WTC11 (cell line): ENCODE results near the gene MNX1. TPM values are rescaled to one million over a fixed set of nuclear protein-coding genes. Genes with fewer than 3 reads are reported as not detected.

ENCODE experiments used
- ATAC-seq: fragments of 200-7000 bp; cut with Tn5 transposase; 2 replicates; pipeline ENCODE4 v1.10.0; 2021; ENCODE audit warnings: mild to moderate bottlenecking, moderate library complexity
- CTCF ChIA-PET: fragments of 300-600 bp; sonication (Branson Sonifier 250); formaldehyde crosslinking; loops from one replicate; lab custom pipeline; 2021; ENCODE audit warnings: antibody characterized with exemption; lab: Charles Lee
- POLR2A ChIA-PET: fragments of 350-600 bp; sonication (Branson Sonifier 250); formaldehyde crosslinking; loops from one replicate; lab custom pipeline; 2021; ENCODE audit warnings: antibody characterized with exemption; lab: Charles Lee
- DNase-seq: peaks from one replicate; pipeline ENCODE4 v3.0.0; 2021; ENCODE audit warnings: low spot score
- H3K27ac Mint-ChIP-seq: 2 replicates; pipeline ENCODE4 v1.8.0; 2021; ENCODE audit warnings: mixed read lengths
- H3K27me3 Mint-ChIP-seq: 2 replicates; pipeline ENCODE4 v1.8.0; 2021; ENCODE audit warnings: low read depth, mild to moderate bottlenecking, moderate library complexity, mixed read lengths
- H3K36me3 Mint-ChIP-seq: 2 replicates; pipeline ENCODE4 v1.8.0; 2021; ENCODE audit warnings: mixed read lengths
- H3K4me1 Mint-ChIP-seq: 2 replicates; pipeline ENCODE4 v1.8.0; 2022; ENCODE audit warnings: mixed read lengths
- H3K4me3 Mint-ChIP-seq: 2 replicates; pipeline ENCODE4 v1.8.0; 2021; ENCODE audit warnings: mild to moderate bottlenecking, moderate library complexity, mixed read lengths
- H3K9me3 Mint-ChIP-seq: 2 replicates; pipeline ENCODE4 v1.8.0; 2021; ENCODE audit warnings: mixed read lengths
- CBFB ChIP-seq: sonication (generic); formaldehyde crosslinking; IDR thresholded peaks from 2 replicates; pipeline ENCODE4 v1.8.1; 2022; ENCODE audit warnings: mild to moderate bottlenecking, low read depth, missing genetic modification reagents
- CREB1 ChIP-seq: sonication (generic); formaldehyde crosslinking; IDR thresholded peaks from 2 replicates; pipeline ENCODE4 v1.8.0; 2023; ENCODE audit warnings: mild to moderate bottlenecking, missing genetic modification reagents
- FOXJ3 ChIP-seq: sonication (generic); formaldehyde crosslinking; IDR thresholded peaks from 2 replicates; pipeline ENCODE4 v1.9.0; 2021; ENCODE audit warnings: missing genetic modification reagents, mild to moderate bottlenecking, borderline replicate concordance
- FOXK1 ChIP-seq: sonication (generic); formaldehyde crosslinking; IDR thresholded peaks from 2 replicates; pipeline ENCODE4 v1.8.0; 2022; ENCODE audit warnings: mild to moderate bottlenecking, moderate library complexity, missing genetic modification reagents
- GABPB1 ChIP-seq: sonication (generic); formaldehyde crosslinking; IDR thresholded peaks from 2 replicates; pipeline ENCODE4 v1.8.1; 2023; ENCODE audit warnings: mild to moderate bottlenecking, missing genetic modification reagents
- HMGA2 ChIP-seq: fragments of 250-450 bp; sonication (Bioruptor Pico); IDR thresholded peaks from 2 replicates; pipeline ENCODE4 v1.4.0; 2021; ENCODE audit warnings: mild to moderate bottlenecking, moderate library complexity
- JAZF1 ChIP-seq: fragments of 250-450 bp; sonication (Bioruptor Pico); IDR thresholded peaks from 2 replicates; pipeline ENCODE4 v1.9.0; 2021; ENCODE audit warnings: moderate library complexity, mild to moderate bottlenecking, inconsistent platforms
- PRRX2 ChIP-seq: fragments of 250-450 bp; sonication (Bioruptor Pico); IDR thresholded peaks from 2 replicates; pipeline ENCODE4 v1.8.0; 2021; ENCODE audit warnings: mild to moderate bottlenecking
- SMAD4 ChIP-seq: sonication (generic); formaldehyde crosslinking; IDR thresholded peaks from 2 replicates; pipeline ENCODE4 v1.8.0; 2022; ENCODE audit warnings: mild to moderate bottlenecking, missing genetic modification reagents
- SOX15 ChIP-seq: fragments of 250-450 bp; sonication (Bioruptor Pico); IDR thresholded peaks from 2 replicates; pipeline ENCODE4 v1.9.0; 2021; ENCODE audit warnings: mild to moderate bottlenecking
- TEAD4 ChIP-seq: sonication (generic); formaldehyde crosslinking; IDR thresholded peaks from 2 replicates; pipeline ENCODE4 v1.8.0; 2022; ENCODE audit warnings: mild to moderate bottlenecking, missing genetic modification reagents
- ZNF121 ChIP-seq: sonication (generic); formaldehyde crosslinking; IDR thresholded peaks from 2 replicates; pipeline ENCODE4 v1.8.0; 2023; ENCODE audit warnings: missing genetic modification reagents
- ZNF138 ChIP-seq: sonication (generic); formaldehyde crosslinking; conservative IDR thresholded peaks from 2 replicates; pipeline ENCODE4 v1.8.1; 2022; ENCODE audit warnings: mild to moderate bottlenecking, moderate library complexity, missing genetic modification reagents
- ZNF671 ChIP-seq: fragments of 250-450 bp; sonication (Bioruptor Pico); IDR thresholded peaks from 2 replicates; pipeline ENCODE4 v1.8.0; 2021; ENCODE audit warnings: mild to moderate bottlenecking
- total RNA-seq: library from RNA; stranded (reverse); gene quantifications from 3 replicates; pipeline ENCODE4 v1.2.3, GENCODE V29; 2021
- TF ChIP-seq, protein P1 (sequence below): fragments of 250-450 bp; sonication (Bioruptor Pico); IDR thresholded peaks from 2 replicates; pipeline ENCODE4 v1.9.0; 2021; ENCODE audit warnings: moderate library complexity, mild to moderate bottlenecking, inconsistent platforms, borderline replicate concordance
- TF ChIP-seq, protein P2 (sequence below): fragments of 200-600 bp; IDR thresholded peaks from 2 replicates; pipeline ENCODE4 v1.8.0; 2022; ENCODE audit warnings: antibody characterized with exemption
- TF ChIP-seq, protein P3 (sequence below): sonication (generic); formaldehyde crosslinking; IDR thresholded peaks from 2 replicates; pipeline ENCODE4 v1.8.0; 2022; ENCODE audit warnings: mild to moderate bottlenecking, missing genetic modification reagents
- TF ChIP-seq, protein P4 (sequence below): fragments of 250-450 bp; sonication (Bioruptor Pico); IDR thresholded peaks from 2 replicates; pipeline ENCODE4 v1.9.0; 2021; ENCODE audit warnings: mild to moderate bottlenecking, borderline replicate concordance

The MNX1 gene
- total RNA-seq, 1 experiment from 2014 or later, result 0.46 TPM

DNA sequence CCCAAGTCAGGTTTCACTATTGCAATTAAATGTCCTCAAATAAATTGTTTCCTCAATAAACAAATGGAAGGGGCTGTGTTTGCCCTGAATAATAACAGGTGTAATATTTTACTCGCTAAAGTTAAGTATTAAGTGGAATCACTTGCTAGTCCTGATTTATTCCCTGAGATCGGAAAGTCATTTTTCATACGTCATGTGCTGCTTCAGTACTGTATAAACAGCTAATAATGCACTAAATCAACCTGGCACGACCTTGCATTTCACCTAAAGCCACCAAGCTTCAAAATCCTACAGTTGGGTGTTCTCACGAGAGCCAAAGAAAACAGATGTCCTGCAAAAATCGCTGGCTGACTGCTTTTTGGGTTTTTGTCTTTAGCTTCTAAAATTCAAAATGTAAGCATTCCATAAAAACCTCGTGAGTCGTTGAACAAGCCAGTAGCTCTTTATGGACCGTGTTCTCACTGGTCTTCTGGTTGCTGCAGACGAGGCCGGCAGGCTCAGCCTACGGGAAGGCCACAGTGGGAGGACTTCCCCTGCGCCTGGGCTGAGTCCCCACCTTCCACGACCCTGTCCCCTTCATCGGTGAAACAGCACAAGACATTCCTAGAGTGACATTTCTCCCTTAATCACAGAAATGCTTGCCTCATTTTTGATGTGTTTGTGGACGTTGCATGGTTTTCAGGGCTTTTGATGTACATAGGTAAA is 17.9 kb upstream of the MNX1 start (continued):
- TF ChIP-seq, protein P1, sequence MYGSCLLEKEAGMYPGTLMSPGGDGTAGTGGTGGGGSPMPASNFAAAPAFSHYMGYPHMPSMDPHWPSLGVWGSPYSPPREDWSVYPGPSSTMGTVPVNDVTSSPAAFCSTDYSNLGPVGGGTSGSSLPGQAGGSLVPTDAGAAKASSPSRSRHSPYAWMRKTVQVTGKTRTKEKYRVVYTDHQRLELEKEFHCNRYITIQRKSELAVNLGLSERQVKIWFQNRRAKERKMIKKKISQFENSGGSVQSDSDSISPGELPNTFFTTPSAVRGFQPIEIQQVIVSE, result no peak

DNA sequence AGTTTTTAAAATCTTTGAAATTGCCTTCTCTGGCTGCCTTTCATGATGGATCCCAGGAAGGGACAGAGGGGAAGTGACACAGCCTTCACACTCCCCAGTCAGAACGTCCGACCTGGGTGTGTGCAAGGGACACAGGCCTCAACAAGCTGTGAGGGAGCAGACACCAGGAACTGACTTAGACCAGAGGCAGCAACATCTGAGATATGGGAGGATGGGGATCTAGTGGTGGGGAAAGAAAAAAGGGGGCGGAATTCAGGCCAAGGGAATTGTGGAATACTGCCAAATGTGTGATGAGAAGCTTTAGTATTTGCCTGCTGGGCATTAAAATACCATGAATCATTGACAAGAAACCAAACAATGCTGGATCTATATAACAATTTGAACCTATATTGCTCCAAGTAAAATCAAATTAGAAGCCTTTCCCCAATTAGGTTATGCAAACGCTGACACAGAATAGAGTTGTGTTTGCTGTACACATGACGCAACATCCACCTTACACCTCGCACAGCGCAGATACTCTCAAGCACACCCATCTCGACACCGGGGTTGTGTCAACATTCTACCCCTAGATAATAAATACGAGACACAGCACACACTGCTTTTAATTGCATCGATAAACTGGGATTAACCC is 17.2 kb upstream of the MNX1 start:
- POLR2A ChIA-PET, result no interaction called here
- ATAC-seq, result no peak
- H3K27me3 Mint-ChIP-seq, result peaks cover 70% of the 10 kb centered on the region

DNA sequence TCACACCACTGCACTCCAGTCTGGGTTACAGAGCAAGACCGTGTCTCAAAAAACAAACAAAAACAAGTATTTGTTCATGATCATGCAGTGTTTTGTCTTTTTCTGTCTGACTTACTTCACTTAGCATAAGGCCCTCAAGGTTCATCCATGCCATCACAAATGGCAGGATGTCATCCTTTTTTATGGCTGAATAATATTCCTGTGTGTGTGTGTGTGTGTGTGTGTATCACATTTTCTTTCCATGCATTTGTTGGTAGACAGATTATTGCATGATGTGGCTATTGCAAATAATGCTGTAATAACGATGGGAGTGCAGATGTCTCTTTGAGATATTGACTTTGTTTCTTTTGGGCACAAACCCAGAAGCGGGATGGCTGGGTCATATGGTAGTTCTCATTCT is 14.3 kb upstream of the MNX1 start:
- Mint-ChIP-seq H3K4me3 (no peak overlapping the region), H3K27me3 (peaks cover 92% of the 10 kb centered on the region), H3K9me3 (no peaks in the 10 kb centered on the region), H3K4me1 (peaks cover 14% of the 10 kb centered on the region), H3K36me3 (no peaks in the 10 kb centered on the region), H3K27ac (no peak overlapping the region)
- ATAC-seq, result no peak
- DNase-seq, result no peak
- CTCF ChIA-PET, result no interaction called here
- POLR2A ChIA-PET, result no interaction called here
- no peak for TF ChIP-seq HMGA2 (CRISPR knock-in tag)

More for the DNA sequence above, 17.2 kb upstream of the MNX1 start:
- peaks cover 3% of the 10 kb centered on the region for H3K4me1 Mint-ChIP-seq
- TF ChIP-seq, protein P2, sequence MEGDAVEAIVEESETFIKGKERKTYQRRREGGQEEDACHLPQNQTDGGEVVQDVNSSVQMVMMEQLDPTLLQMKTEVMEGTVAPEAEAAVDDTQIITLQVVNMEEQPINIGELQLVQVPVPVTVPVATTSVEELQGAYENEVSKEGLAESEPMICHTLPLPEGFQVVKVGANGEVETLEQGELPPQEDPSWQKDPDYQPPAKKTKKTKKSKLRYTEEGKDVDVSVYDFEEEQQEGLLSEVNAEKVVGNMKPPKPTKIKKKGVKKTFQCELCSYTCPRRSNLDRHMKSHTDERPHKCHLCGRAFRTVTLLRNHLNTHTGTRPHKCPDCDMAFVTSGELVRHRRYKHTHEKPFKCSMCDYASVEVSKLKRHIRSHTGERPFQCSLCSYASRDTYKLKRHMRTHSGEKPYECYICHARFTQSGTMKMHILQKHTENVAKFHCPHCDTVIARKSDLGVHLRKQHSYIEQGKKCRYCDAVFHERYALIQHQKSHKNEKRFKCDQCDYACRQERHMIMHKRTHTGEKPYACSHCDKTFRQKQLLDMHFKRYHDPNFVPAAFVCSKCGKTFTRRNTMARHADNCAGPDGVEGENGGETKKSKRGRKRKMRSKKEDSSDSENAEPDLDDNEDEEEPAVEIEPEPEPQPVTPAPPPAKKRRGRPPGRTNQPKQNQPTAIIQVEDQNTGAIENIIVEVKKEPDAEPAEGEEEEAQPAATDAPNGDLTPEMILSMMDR, result no peak
- TF ChIP-seq GABPB1 (peak; percentile 77), JAZF1 (CRISPR knock-in tag) (no peak)
- H3K27ac Mint-ChIP-seq, result no peak overlapping the region
- CTCF ChIA-PET, result no interaction called here
- no peak overlapping the region for H3K4me3 Mint-ChIP-seq
- DNase-seq, result no peak
- no peaks in the 10 kb centered on the region for H3K9me3 Mint-ChIP-seq
- no peaks in the 10 kb centered on the region for H3K36me3 Mint-ChIP-seq

DNA sequence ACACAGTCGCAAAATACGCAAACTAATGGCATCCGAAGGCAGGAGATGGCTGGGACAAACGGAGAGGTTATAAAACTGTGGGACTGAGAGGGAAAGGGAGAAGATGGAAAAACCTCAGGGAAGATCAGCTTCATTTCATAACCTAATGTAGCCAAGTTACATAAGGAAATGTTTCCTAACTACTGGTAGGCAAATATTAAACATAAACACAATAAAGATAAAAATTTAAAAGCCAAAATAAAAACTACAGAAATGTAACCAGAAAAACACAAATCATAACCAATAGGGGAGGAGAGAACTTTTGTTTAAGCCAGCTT is 13.1 kb upstream of the MNX1 start:
- Mint-ChIP-seq H3K4me1 (peaks cover 19% of the 10 kb centered on the region), H3K36me3 (no peaks in the 10 kb centered on the region), H3K9me3 (no peaks in the 10 kb centered on the region), H3K4me3 (no peak overlapping the region), H3K27me3 (peaks cover 100% of the 10 kb centered on the region), H3K27ac (no peak overlapping the region)
- no peak for ATAC-seq
- TF ChIP-seq ZNF138 (CRISPR knock-in tag), result no peak
- TF ChIP-seq FOXJ3 (CRISPR knock-in tag), result no peak
- no peak for TF ChIP-seq ZNF671 (CRISPR knock-in tag)
- no peak for TF ChIP-seq ZNF121 (CRISPR knock-in tag)
- TF ChIP-seq CBFB (CRISPR knock-in tag), result no peak
- no peak for TF ChIP-seq JAZF1 (CRISPR knock-in tag)
- no peak for TF ChIP-seq FOXK1
- no peak for TF ChIP-seq CREB1 (CRISPR knock-in tag)
- DNase-seq, result no peak
- ChIA-PET CTCF (no interaction called here), POLR2A (no interaction called here)

DNA sequence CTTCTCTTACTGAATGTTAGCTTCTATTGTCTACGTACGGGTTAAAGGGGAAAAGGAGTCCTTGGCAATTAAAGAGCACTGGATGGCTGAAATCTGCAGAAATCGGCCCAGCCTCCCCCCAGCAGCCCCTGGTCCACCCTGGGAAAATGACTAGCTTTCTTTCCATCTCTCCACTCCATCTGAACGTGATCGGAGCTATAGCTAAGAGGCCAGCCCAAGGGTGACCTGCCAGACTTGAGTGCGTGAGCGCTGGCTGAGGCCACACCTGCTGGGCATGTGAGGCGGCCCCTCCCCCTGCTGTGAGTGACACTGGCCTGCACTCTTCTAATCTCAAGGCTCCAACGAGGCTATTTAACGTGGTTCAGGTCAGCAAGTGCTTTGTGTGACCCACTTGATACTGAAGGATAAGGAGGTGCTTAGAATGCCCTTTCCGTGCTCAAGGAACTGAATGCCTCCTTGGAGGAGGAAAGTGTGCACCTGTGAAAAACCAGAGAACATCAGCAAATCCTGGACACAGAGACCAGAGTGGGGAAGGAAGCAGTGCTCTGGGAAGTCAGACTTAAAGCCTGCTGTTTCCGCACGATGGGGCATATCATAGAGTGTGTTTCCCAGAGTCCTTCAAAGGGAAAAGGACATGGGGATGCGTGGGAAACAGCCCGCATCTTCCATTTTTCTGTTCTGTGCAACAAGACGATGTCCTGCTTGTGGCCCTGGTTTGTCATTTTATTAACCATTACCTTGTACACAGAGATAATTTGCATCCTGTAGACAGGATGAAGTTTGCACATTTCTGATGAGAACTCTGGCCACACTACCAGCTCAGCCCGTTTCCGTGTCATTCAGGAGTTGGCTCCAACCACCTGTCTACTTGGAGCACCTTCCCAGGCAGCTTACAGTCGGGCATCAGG is 12.5 kb upstream of the MNX1 start:
- Mint-ChIP-seq H3K4me1 (peaks cover 21% of the 10 kb centered on the region), H3K27ac (no peak overlapping the region), H3K36me3 (no peaks in the 10 kb centered on the region), H3K4me3 (peak overlapping the region; percentile 36), H3K9me3 (no peaks in the 10 kb centered on the region), H3K27me3 (peaks cover 100% of the 10 kb centered on the region)
- POLR2A ChIA-PET, result interaction anchor here (1.1 kb wide), 1 partner anchor 15 kb away, joined by 3 read pairs; no protein-coding TSS in a partner anchor
- DNase-seq, result no peak
- CTCF ChIA-PET, result interaction anchor here (1.0 to 1.5 kb wide), 3 partner anchors 36 to 251 kb away, joined by 3 to 4 read pairs (median 4); partner anchors contain the start of gene NOM1
- no peak for ATAC-seq
- TF ChIP-seq, protein P3, sequence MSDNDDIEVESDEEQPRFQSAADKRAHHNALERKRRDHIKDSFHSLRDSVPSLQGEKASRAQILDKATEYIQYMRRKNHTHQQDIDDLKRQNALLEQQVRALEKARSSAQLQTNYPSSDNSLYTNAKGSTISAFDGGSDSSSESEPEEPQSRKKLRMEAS (CRISPR knock-in tag), result no peak
- no peak for TF ChIP-seq PRRX2 (CRISPR knock-in tag)
- TF ChIP-seq, protein P4, sequence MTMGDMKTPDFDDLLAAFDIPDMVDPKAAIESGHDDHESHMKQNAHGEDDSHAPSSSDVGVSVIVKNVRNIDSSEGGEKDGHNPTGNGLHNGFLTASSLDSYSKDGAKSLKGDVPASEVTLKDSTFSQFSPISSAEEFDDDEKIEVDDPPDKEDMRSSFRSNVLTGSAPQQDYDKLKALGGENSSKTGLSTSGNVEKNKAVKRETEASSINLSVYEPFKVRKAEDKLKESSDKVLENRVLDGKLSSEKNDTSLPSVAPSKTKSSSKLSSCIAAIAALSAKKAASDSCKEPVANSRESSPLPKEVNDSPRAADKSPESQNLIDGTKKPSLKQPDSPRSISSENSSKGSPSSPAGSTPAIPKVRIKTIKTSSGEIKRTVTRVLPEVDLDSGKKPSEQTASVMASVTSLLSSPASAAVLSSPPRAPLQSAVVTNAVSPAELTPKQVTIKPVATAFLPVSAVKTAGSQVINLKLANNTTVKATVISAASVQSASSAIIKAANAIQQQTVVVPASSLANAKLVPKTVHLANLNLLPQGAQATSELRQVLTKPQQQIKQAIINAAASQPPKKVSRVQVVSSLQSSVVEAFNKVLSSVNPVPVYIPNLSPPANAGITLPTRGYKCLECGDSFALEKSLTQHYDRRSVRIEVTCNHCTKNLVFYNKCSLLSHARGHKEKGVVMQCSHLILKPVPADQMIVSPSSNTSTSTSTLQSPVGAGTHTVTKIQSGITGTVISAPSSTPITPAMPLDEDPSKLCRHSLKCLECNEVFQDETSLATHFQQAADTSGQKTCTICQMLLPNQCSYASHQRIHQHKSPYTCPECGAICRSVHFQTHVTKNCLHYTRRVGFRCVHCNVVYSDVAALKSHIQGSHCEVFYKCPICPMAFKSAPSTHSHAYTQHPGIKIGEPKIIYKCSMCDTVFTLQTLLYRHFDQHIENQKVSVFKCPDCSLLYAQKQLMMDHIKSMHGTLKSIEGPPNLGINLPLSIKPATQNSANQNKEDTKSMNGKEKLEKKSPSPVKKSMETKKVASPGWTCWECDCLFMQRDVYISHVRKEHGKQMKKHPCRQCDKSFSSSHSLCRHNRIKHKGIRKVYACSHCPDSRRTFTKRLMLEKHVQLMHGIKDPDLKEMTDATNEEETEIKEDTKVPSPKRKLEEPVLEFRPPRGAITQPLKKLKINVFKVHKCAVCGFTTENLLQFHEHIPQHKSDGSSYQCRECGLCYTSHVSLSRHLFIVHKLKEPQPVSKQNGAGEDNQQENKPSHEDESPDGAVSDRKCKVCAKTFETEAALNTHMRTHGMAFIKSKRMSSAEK (CRISPR knock-in tag), result no peak
- TF ChIP-seq SOX15 (CRISPR knock-in tag), result no peak
- no peak for TF ChIP-seq TEAD4 (CRISPR knock-in tag)
- no peak for TF ChIP-seq SMAD4 (CRISPR knock-in tag)
